ENCODE results near the gene OR1E2. TPM values are rescaled to one million over a fixed set of nuclear protein-coding genes. Genes with fewer than 3 reads are reported as not detected.
"Not testable (repeated sequence)": the region's sequence is repeated elsewhere in the genome, so short reads cannot be mapped to it uniquely, and the experiment has no call there.

OR1E2 gene
- total RNA-seq, 1 experiment from 2014 or later, result not detected

GRCh38 chr17:3412216-3412615 is 21.4 kb downstream of the OR1E2 start:
- not testable (repeated sequence) for H3K36me3 ChIP-seq, H3K9me3 ChIP-seq, H3K27me3 ChIP-seq, H3K4me3 ChIP-seq, DNase-seq

- DNase-seq, result no peak
- no peaks in the 10 kb centered on the region for H3K27me3 ChIP-seq
- H3K4me3 ChIP-seq, result no peak within 1 kb of the TSS
- no peaks in the 10 kb centered on the region for H3K9me3 ChIP-seq
- H3K36me3 ChIP-seq, result no peaks in the 10 kb centered on the region
Measured at GRCh38 chr17:3411070-3411469, 22.6 kb downstream of the OR1E2 start, which contains the start of gene OR3A3. OR3A3 (plus strand) TSS chr17:3411370.

GRCh38 chr17:3403856-3404255 is 29.8 kb downstream of the OR1E2 start:
- not testable (repeated sequence) for H3K27me3 ChIP-seq, H3K4me3 ChIP-seq, H3K9me3 ChIP-seq, H3K36me3 ChIP-seq, DNase-seq

- no peak overlapping the region for H3K4me3 ChIP-seq
- H3K9me3 ChIP-seq, result no peaks in the 10 kb centered on the region
- DNase-seq, result no peak
- H3K36me3 ChIP-seq, result no peaks in the 10 kb centered on the region
- H3K27me3 ChIP-seq, result no peaks in the 10 kb centered on the region
Measured at GRCh38 chr17:3401786-3402185, 31.9 kb downstream of the OR1E2 start.

- no peak for DNase-seq
- Histone ChIP-seq H3K36me3 (no peaks in the 10 kb centered on the region), H3K9me3 (no peaks in the 10 kb centered on the region), H3K27me3 (no peaks in the 10 kb centered on the region), H3K4me3 (no peak overlapping the region)
Measured at GRCh38 chr17:3400055-3400454, 33.6 kb downstream of the OR1E2 start.

GRCh38 chr17:3398310-3398709 is 35.3 kb downstream of the OR1E2 start, which contains the start of gene OR1E1:
OR1E1 (minus strand) TSS chr17:3398410; CDS start chr17:3398410, 0 bp downstream.
- Histone ChIP-seq H3K27me3 (no peaks in the 10 kb centered on the region), H3K36me3 (no peaks in the 10 kb centered on the region), H3K4me3 (no peak within 1 kb of the TSS), H3K9me3 (no peaks in the 10 kb centered on the region)
- no peak for DNase-seq

- not testable (repeated sequence) for H3K27me3 ChIP-seq, H3K4me3 ChIP-seq, H3K36me3 ChIP-seq, H3K9me3 ChIP-seq
- peak; percentile 3 for DNase-seq
Measured at GRCh38 chr17:3397801-3398200, 35.8 kb downstream of the OR1E2 start.

GRCh38 chr17:3389791-3390190 is 43.9 kb downstream of the OR1E2 start:
- Histone ChIP-seq H3K36me3 (no peaks in the 10 kb centered on the region), H3K9me3 (no peaks in the 10 kb centered on the region), H3K4me3 (no peak overlapping the region), H3K27me3 (no peaks in the 10 kb centered on the region)
- no peak for DNase-seq

- no peak for DNase-seq
- Histone ChIP-seq H3K36me3 (no peaks in the 10 kb centered on the region), H3K9me3 (no peaks in the 10 kb centered on the region), H3K4me3 (no peak within 1 kb of the TSS), H3K27me3 (no peaks in the 10 kb centered on the region)
Measured at GRCh38 chr17:3385869-3386816, 47.5 kb downstream of the OR1E2 start, which contains the start of gene OR3A2. OR3A2 (minus strand) TSS chr17:3386308.

Other genes with a start within 250 kb of the OR1E2 start
- gene OR1A2, start 236.3 kb downstream of the OR1E2 start, total RNA-seq (2014; rRNA removed; shearing (Covaris generic); ENCODE audit: low replicate concordance), result not detected in 2 replicates
- not detected in 2 replicates for gene OR1A1, start 226.2 kb downstream of the OR1E2 start, total RNA-seq (2014; rRNA removed; shearing (Covaris generic); ENCODE audit: low replicate concordance)
- gene OR3A1, start 135.5 kb downstream of the OR1E2 start, total RNA-seq (2014; rRNA removed; shearing (Covaris generic); ENCODE audit: low replicate concordance), result not detected in 2 replicates
- not detected in 2 replicates for gene OR3A2, start 47.5 kb downstream of the OR1E2 start, total RNA-seq (2014; rRNA removed; shearing (Covaris generic); ENCODE audit: low replicate concordance)
- not detected in 2 replicates for gene OR1E1, start 35.4 kb downstream of the OR1E2 start, total RNA-seq (2014; rRNA removed; shearing (Covaris generic); ENCODE audit: low replicate concordance)
- not detected in 2 replicates for gene OR3A3, start 22.5 kb downstream of the OR1E2 start, total RNA-seq (2014; rRNA removed; shearing (Covaris generic); ENCODE audit: low replicate concordance)
- not detected in 2 replicates for gene SPATA22, start 38.0 kb upstream of the OR1E2 start, total RNA-seq (2014; rRNA removed; shearing (Covaris generic); ENCODE audit: low replicate concordance)
- 0.30 TPM in 1 of 2 replicates, not detected in the other for gene ASPA, start 42.2 kb upstream of the OR1E2 start, total RNA-seq (2014; rRNA removed; shearing (Covaris generic); ENCODE audit: low replicate concordance)
- gene TRPV3, start 124.0 kb upstream of the OR1E2 start, total RNA-seq (2014; rRNA removed; shearing (Covaris generic); ENCODE audit: low replicate concordance), result 0.07 TPM in 1 of 2 replicates, not detected in the other
- 0.10 TPM in 1 of 2 replicates, not detected in the other for gene TRPV1, start 175.6 kb upstream of the OR1E2 start, total RNA-seq (2014; rRNA removed; shearing (Covaris generic); ENCODE audit: low replicate concordance)
- 2.9 and 3.8 TPM in 2 replicates for gene SHPK, start 202.4 kb upstream of the OR1E2 start, total RNA-seq (2014; rRNA removed; shearing (Covaris generic); ENCODE audit: low replicate concordance)
- gene CTNS, start 202.9 kb upstream of the OR1E2 start, total RNA-seq (2014; rRNA removed; shearing (Covaris generic); ENCODE audit: low replicate concordance), result 1.1 and 2.2 TPM in 2 replicates
- gene TAX1BP3, start 234.7 kb upstream of the OR1E2 start, total RNA-seq (2014; rRNA removed; shearing (Covaris generic); ENCODE audit: low replicate concordance), result 63.4 and 127 TPM in 2 replicates
- gene EMC6, start 235.0 kb upstream of the OR1E2 start, total RNA-seq (2014; rRNA removed; shearing (Covaris generic); ENCODE audit: low replicate concordance), result 2.4 and 23.4 TPM in 2 replicates

Data from MG63 (cell line).